Stimulated activated CD8-positive, alpha-beta memory T cell treated with anti-CD3 and anti-CD28 coated beads, Interleukin-7, amount 100 ng/mL, for 1 hour (primary cell): Measurements from ENCODE around the gene GRIK3.

Source experiments
- DNase-seq, 2 donors: peaks; one replicate each; pipeline ENCODE4 v3.0.0-alpha.2; 2020; ENCODE audit warnings: low read depth in 2 of 2

Gene GRIK3

DNA sequence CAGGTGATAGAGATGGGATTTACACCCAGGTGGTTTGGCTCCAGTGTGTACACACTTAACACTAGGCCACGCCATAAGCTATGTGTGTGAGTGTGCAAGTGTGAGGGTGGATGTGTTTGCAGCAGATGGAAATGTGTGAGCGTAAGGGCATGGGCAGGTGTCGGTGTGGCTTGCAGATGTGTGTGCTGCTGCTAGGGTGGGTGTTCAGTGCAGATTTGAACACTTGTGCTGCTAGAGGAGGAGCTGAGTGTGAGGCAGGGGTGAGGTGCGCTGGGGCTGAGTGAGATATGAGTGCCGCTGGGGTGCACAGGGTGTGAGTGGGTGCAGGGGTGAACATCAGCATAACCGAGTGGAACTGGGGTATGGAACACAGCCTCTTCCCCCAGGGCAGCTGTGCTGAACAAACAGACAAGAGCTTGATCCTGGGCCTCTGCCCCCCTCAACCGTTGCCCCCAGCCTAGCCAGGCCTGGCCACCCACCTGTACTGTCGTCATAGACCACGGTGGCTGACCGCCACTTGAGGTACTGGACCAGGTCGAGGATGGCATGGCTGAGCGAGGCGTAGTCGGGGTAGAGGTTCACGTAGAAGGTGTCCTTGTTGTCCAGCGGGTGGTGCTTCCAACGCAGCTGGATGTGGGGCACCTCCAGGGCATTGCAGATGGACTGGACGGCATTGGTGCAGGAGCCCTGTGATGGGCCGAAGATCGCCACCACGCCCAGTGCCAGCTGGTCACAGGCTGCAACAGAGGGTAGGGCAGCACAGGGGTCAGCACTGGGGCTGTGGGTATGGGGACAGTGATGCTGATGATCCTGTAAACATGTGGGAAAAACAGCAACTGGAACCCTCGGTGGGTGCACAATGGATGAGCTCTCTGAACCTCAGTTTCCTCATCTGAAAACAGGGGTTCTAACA, 153.9 kb downstream of the GRIK3 start:
- no peak for DNase-seq

DNA sequence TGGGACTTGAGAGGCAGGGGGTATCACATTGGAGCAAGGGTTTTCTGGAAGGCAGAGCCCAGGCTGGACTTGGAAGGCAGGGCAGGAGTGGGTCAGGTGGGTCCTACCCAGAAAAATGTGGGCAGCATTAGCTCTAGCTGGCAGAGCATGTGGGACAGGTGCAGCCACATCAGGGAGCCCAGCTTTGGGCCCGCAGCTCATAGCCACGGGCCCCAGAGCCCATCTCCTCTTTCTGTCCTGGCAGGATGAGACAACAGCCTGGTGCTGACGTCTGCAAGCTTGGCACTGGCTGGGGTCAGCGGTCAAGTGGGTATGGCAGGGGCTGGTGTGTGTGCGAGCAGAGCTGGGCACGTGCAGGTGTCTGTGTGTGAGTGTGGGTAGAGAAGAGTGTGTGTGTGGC, 154.7 kb downstream of the GRIK3 start:
- DNase-seq: no peak

DNA sequence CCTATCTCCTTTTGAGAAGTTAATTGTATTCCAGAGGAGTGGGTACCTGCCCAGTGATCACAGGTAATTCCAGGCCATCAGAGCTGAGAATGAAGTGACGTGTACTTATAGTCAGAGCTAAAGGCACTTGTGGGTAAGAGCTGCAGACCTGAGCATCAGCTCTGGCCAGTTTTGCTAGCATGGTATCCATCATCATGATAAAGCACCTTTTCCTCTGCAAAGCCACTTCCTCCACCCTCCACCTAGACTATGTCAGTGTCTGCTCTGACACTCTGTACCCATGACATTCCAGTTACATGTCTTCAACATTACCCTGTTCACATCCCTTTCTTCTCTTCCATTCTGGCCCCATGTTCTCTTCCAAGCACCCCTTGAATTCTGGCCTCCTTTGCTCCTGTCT, 157.3 kb downstream of the GRIK3 start:
- no peak for DNase-seq

DNA sequence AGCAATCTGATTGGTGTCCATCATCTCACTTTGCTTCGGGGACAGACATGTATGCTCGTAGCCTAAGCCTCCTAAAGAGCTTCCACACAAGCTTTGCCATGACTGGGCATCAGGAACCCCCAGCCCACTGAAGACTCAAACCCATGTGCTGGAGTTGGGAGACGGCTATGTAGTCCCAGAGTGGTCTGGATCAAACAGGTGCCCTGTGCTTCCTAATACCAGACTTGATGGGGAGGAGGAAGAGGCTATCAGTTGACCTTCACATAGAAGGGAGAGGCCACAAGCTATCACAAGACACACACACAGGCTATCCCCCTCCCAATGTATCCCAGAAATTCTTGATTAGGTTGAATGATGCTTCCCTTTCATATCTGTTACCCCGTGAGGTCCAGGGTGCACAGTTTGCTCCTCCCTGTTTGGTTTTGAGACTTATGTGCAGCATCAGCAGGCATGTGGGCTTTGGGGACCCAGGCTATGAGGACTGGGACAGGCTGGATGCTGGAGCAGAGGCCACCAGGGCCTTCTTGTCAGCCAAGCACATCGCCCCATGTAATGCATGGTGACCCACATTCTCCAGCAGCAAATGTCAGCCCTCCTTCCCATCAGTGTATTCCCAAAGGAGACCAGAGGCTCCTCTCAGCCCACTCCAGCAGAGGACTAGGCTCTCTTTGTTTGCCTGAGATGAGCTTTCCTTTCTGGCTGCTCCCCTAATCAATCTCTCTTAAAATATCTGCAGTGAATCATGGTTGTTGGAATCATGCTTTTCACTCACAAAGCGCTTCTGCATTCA, 159.8 kb downstream of the GRIK3 start:
- DNase-seq: no peak

DNA sequence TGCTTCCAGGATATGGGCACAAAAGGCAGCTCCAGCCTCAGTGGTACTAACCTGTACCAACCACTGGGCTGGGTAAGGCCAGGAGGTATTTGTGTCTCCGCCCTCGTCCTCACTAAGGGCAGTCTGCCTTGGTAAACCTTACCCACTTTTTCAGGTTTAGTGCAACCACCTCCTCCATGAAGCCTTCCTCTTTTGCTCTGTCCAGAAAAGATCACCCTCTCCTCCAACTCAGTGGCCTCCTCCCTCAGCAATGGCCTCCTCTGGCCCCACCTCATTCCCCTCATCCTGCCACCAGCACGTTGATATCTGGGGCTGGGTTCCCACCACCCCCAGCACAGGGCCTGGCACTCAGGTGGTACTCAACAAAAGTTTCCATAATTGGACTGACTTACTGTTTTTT, 161.5 kb downstream of the GRIK3 start:
- no peak for DNase-seq

DNA sequence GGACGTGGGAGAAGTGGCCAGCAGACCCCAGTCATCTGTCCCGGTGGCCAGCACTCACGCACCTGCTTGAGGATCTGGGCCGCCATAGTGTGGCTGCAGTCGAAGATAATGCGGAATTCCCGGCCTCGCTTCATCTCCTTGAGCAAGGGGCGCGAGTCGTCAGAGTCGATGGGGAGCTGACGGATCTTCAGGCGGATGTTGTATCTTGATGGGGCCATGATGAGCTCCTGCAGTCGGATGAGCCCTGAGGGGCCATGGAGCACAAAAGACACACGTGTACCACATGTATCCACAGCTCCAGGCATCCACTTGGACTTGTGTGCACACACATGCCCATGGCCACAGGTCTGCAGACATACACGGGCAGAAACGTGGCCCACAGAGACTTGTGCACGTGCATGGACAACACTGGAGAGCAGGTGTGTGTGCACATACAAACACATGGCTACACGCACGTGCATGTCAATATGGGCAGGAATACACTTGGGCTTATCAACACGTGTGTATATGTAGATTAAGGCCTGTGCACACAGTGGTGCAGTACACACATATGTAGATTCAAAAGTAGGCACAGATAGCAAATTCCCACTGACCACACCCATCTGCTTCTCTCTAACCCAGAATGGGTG, 162.1 kb downstream of the GRIK3 start:
- no peak for DNase-seq

GRCh38 chr1:36871146-36871971, 163.0 kb downstream of the GRIK3 start:
- DNase-seq: no peak

GRCh38 chr1:36869826-36870225, 164.5 kb downstream of the GRIK3 start:
- DNase-seq: no peak

DNA sequence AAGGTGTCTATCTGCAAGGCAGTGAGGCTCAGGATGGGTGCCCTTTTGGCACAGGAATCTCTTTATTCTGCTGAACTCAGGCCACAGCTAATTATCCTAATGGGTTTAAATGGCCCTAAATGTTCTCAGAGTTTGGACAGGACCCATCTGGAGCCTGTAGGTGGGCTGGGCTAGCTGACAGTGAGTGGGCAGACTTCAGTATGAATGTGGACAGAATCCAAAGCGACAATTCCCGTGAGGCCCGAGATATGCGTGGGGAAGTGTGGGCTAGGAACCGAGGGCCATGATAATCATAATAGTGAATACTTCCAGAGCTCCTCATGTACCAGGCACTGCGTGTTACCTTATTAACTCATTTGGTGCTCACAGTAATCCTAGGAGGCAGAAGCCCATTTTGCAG, 165.3 kb downstream of the GRIK3 start:
- no peak for DNase-seq

- DNase-seq: no peak
Measured at GRCh38 chr1:36867575-36867974, 166.7 kb downstream of the GRIK3 start.

DNA sequence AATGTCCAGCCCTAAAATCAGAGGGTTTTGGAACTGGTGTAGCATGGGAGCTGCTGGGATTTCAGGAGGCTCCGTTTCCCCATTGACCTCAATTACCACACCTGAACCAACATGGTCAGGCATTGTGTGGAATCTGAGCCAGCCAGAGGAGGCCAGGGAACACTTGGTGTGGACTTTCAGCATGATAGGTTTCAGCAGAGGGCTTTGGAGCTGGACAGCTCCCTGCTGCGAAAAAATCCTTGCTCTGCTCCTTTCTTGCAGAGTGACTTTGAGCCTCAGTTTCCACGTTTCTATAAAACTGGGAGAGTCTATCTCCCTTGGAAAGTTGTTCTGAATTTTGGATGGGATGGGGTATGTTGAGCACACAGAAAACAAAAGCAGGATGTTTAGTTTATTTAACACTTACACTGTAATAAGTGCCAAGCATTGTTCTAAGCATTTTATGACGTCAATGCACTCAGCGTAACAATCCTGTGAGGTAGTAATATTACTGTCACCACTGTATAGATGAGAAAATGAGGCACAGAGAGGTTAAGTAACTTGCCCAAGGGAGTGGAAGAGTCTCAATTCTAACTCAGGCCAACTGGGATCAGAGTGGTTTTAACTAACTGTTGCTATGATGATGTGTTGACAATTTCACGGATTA, 168.0 kb downstream of the GRIK3 start:
- no peak for DNase-seq

- DNase-seq: no peak
Measured at GRCh38 chr1:36865602-36865900, 168.8 kb downstream of the GRIK3 start.

DNA sequence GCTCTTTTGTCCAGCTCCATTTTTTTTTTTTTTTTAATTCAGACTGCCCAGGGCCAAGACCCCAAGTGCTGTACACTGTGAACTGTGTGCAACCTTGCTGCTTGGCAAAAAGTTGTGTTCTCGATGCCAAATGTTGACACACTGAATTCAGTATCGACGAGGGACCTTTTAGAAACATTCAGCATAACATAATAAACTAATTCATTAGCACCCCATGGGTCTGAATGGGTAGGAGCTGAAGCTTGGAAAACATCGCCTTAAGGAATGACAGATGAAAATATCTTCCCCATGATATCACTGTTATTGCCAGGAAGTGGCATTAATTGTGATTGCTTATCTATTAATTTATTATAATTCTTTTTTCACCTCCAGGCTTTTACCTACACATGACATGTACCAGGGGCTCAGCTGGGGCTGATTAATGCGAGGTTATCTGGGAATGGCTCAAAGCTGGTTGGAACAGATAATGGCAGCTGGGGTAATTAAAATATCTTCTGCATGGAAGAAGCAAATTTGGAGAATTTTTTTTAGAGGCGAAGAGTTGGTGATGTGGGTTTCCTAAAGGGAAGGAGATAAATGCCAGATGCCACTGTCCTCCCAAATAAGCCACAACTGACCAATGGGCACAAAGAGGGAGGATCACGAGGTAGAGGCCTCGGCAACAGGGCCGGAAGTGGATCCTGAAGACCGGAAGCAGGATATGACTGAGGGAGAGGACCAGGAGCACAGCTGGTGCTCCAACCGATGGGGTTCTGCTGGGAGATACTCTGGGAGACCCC, 169.3 kb downstream of the GRIK3 start:
- DNase-seq: no peak

- no peak for DNase-seq
Measured at GRCh38 chr1:36864182-36864822, 170.0 kb downstream of the GRIK3 start.

DNA sequence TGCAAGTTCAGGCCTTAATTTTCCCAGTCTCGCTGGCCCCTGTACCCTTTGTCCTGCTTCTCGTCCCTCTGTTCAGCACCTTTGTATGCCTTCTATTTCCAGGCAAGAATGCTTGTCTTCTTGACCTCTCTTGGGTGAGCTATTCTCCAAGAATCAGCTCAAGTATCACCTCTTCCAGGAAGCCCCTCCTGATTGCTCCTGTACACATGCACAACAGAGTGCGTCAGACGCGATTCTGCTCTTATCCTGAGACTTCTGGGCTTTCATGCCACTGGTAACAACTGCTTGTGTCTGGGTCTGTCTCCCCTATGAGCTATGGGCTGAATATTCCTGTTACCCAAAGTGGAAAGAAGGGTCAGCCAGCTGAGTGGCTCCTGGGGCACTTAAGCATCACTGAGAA, 170.8 kb downstream of the GRIK3 start:
- no peak for DNase-seq

DNA sequence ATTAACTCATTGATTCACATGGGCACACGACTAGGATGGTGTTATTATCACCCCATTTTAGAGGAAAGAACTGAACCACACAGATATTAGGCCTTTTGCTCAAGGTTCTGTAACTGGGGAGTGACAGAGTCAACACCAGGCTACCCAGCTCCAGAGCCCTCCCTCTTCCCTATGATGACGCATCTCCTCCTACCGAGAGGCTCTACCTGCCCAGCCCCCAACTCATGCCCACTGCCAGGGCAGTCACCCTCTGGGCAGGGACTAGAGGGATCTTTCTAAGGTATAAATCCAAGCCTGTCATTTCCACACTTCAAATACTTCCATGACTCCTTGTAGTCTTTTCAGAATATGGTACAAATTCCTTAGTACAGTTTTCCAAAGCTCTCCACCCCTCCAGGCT, 171.3 kb downstream of the GRIK3 start:
- DNase-seq: no peak

DNA sequence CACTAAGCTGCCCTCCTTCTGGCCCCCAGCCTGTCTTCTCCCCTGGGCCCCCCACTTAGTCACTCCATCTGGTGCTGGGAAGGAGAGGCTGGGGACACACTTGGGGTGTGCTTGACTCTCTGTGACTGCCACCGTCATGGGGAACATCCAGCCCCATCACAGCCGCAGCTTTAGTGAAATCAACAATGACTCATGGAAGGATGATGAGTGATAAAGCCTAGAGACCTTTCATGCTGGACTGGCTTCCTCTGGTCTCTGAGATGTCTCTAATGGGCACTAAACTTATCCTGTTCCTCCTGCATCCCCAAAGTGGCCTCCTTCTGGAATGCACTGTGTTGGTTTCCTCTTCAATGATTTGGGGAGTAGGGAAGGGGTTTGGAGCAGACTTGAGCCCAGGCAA, 172.9 kb downstream of the GRIK3 start:
- no peak for DNase-seq

DNA sequence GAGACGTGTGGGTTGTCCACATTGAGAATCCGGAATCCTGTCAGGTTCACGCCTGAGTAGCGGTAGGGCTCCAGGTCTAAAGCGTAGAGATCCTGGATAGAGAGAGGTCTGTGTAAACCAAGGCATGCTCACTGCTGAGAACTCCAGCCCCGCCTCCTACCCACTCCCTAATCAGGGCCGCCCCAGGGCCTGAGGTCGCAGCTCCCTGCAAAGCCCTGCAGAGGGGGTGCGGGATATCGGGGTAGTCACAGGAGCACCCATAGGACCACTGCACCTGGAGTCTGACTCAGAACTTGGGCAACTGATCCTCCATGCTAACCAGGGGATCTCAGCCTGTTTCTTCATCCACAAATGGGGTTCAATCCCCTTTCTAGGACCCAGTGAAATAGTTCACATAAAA, 174.4 kb downstream of the GRIK3 start:
- no peak for DNase-seq

GRCh38 chr1:36858981-36859380, 175.3 kb downstream of the GRIK3 start:
- DNase-seq: no peak

- DNase-seq: no peak
Measured at GRCh38 chr1:36858553-36858952, 175.8 kb downstream of the GRIK3 start.
